C1 segment of cervical spinal cord (tissue), 14 donors: ENCODE measurements around the gene TRPV6.

Experiments
- DNase-seq, 14 donors: peaks; one replicate each; lab custom pipeline; 2025; lab: John Stamatoyannopoulos, UW

TRPV6 gene

GRCh38 chr7:142885311-142886230 is at the start of gene TRPV6:
Gene TRPV6 (minus strand): TSS chr7:142885745.
- peak in 1 of 14 donors; percentile 50 for DNase-seq

GRCh38 chr7:142934056-142934455 is 48.5 kb upstream of the TRPV6 start:
- DNase-seq = no peak

- DNase-seq = no peak
These were observed 48.1 kb upstream of the TRPV6 start, which contains the start of gene TRPV5 for GRCh38 chr7:142933624-142934023. Gene TRPV5 (minus strand): TSS chr7:142933746. CDS start chr7:142933459, 287 bp downstream.

- DNase-seq = no peak
These were observed 47.5 kb upstream of the TRPV6 start for GRCh38 chr7:142933092-142933475.

GRCh38 chr7:142932386-142933091 is 47.0 kb upstream of the TRPV6 start:
- no peak for DNase-seq

- no peak for DNase-seq
These were observed 44.7 kb upstream of the TRPV6 start for GRCh38 chr7:142930126-142930730.

- no peak for DNase-seq
These were observed 42.4 kb upstream of the TRPV6 start for GRCh38 chr7:142927949-142928348.

GRCh38 chr7:142927085-142927745 is 41.7 kb upstream of the TRPV6 start:
- DNase-seq = no peak

- DNase-seq = no peak
These were observed 39.9 kb upstream of the TRPV6 start for GRCh38 chr7:142925413-142925812.

GRCh38 chr7:142923391-142923790 is 37.8 kb upstream of the TRPV6 start:
- no peak for DNase-seq

- DNase-seq = no peak
These were observed 34.1 kb upstream of the TRPV6 start for GRCh38 chr7:142919656-142920055.

- DNase-seq = no peak
These were observed 33.4 kb upstream of the TRPV6 start for GRCh38 chr7:142918901-142919300.

GRCh38 chr7:142917447-142917846 is 31.9 kb upstream of the TRPV6 start:
- no peak for DNase-seq

- DNase-seq = no peak
These were observed 31.0 kb upstream of the TRPV6 start for GRCh38 chr7:142916508-142916907.

- no peak for DNase-seq
These were observed 29.8 kb upstream of the TRPV6 start for GRCh38 chr7:142915315-142915714.

GRCh38 chr7:142914121-142914520 is 28.6 kb upstream of the TRPV6 start:
- DNase-seq = no peak

- DNase-seq = no peak
These were observed 28.0 kb upstream of the TRPV6 start for GRCh38 chr7:142913566-142913965.

- no peak for DNase-seq
These were observed 27.5 kb upstream of the TRPV6 start for GRCh38 chr7:142913051-142913450.

- DNase-seq = no peak
These were observed 24.9 kb upstream of the TRPV6 start for GRCh38 chr7:142910481-142910880.

GRCh38 chr7:142910031-142910433 is 24.5 kb upstream of the TRPV6 start:
- no peak for DNase-seq
